ENCODE data around the gene MACROH2A2.
"Not testable (repeated sequence)": the region's sequence is repeated elsewhere in the genome, so short reads cannot be mapped to it uniquely, and the experiment has no call there.

The MACROH2A2 gene

GRCh38 chr10:70052462-70053217 is at the start of gene MACROH2A2:
MACROH2A2 (plus strand) TSS chr10:70052846; CDS start chr10:70075659, 22,813 bp downstream.
- peak; percentile 23 to 38 for DNase-seq

- DNase-seq: no peak
These were observed 45.4 kb upstream of the MACROH2A2 start for GRCh38 chr10:70007116-70007820.

- DNase-seq: no peak
These were observed 21.4 kb upstream of the MACROH2A2 start for GRCh38 chr10:70031215-70031614.

GRCh38 chr10:70032667-70033289 is 19.9 kb upstream of the MACROH2A2 start:
- no peak for DNase-seq

GRCh38 chr10:70034232-70034631 is 18.4 kb upstream of the MACROH2A2 start:
- no peak for DNase-seq

- no peak for DNase-seq
These were observed 17.1 kb upstream of the MACROH2A2 start for GRCh38 chr10:70035531-70035930.

- DNase-seq: no peak
These were observed 13.7 kb upstream of the MACROH2A2 start for GRCh38 chr10:70038923-70039322.

GRCh38 chr10:70041016-70041415 is 11.6 kb upstream of the MACROH2A2 start:
- DNase-seq: no peak

GRCh38 chr10:70041739-70042138 is 10.9 kb upstream of the MACROH2A2 start:
- DNase-seq: not testable (repeated sequence)

GRCh38 chr10:70047066-70047465 is 5.6 kb upstream of the MACROH2A2 start:
- not testable (repeated sequence) for DNase-seq

- no peak for DNase-seq
These were observed 4.5 kb upstream of the MACROH2A2 start for GRCh38 chr10:70048030-70048723.

- no peak for DNase-seq
These were observed 798 bp upstream of the MACROH2A2 start for GRCh38 chr10:70051848-70052247.

- DNase-seq: peak in 1 of 2 donors; percentile 36
These were observed 683 bp downstream of the MACROH2A2 start for GRCh38 chr10:70053218-70053840.

GRCh38 chr10:70053841-70054288 is 1.2 kb downstream of the MACROH2A2 start:
- DNase-seq: peak in 1 of 2 donors; percentile 42

- DNase-seq: no peak
These were observed 2.3 kb downstream of the MACROH2A2 start for GRCh38 chr10:70054902-70055301.

GRCh38 chr10:70055550-70055949 is 2.9 kb downstream of the MACROH2A2 start:
- DNase-seq: no peak

GRCh38 chr10:70057306-70057705 is 4.7 kb downstream of the MACROH2A2 start:
- DNase-seq: no peak

- DNase-seq: no peak
These were observed 7.7 kb downstream of the MACROH2A2 start for GRCh38 chr10:70060389-70060788.

GRCh38 chr10:70063418-70064098 is 10.9 kb downstream of the MACROH2A2 start:
- DNase-seq: no peak

- no peak for DNase-seq
These were observed 11.8 kb downstream of the MACROH2A2 start for GRCh38 chr10:70064486-70064885.

- DNase-seq: no peak
These were observed 13.5 kb downstream of the MACROH2A2 start for GRCh38 chr10:70066190-70066589.

GRCh38 chr10:70067586-70067985 is 14.9 kb downstream of the MACROH2A2 start:
- no peak for DNase-seq
